Hepatocyte (in vitro differentiated cells): ENCODE results near the gene MPP1.

ENCODE experiments used
- EZH2 ChIP-seq: fragments of 200-600 bp; sonication (generic); IDR thresholded peaks from 2 replicates; pipeline ENCODE4 v1.6.1; 2016; ENCODE audit warnings: antibody characterized with exemption, mild to moderate bottlenecking, borderline replicate concordance
- TF ChIP-seq, protein P1 (sequence below): fragments of 200-600 bp; sonication (generic); IDR thresholded peaks from 2 replicates; pipeline ENCODE4 v1.5.1; 2016; ENCODE audit warnings: antibody characterized with exemption, mild to moderate bottlenecking; ENCODE audit not compliant: poor library complexity

DNA sequence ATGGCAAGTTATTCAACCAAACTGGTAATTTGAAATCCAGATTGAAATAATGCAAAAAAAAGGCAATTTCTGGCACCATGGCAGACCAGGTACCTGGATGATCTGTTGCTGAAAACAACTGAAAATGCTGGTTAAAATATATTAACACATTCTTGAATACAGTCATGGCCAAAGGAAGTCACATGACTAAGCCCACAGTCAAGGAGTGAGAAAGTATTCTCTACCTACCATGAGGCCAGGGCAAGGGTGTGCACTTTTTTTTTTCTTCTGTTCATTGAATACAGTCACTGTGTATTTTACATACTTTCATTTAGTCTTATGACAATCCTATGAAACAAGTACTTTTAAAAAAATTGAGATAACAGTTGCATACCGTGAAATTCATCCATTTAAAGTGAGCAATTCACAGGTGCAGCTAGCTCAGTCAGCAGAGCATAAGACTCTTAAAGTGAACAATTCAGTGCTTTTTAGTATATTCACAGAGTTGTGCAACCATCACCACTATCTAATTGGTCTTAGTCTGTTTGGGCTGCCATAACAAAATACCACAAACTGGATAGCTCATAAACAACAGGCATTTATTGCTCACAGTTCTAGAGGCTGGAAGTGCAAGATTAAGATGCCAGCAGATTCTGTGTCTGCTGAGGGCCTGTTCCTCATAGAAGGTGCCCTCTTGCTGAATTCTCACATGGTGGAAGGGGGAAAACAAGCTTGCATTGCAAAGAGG is 4.8 kb upstream of the MPP1 start:
- TF ChIP-seq, protein P1, sequence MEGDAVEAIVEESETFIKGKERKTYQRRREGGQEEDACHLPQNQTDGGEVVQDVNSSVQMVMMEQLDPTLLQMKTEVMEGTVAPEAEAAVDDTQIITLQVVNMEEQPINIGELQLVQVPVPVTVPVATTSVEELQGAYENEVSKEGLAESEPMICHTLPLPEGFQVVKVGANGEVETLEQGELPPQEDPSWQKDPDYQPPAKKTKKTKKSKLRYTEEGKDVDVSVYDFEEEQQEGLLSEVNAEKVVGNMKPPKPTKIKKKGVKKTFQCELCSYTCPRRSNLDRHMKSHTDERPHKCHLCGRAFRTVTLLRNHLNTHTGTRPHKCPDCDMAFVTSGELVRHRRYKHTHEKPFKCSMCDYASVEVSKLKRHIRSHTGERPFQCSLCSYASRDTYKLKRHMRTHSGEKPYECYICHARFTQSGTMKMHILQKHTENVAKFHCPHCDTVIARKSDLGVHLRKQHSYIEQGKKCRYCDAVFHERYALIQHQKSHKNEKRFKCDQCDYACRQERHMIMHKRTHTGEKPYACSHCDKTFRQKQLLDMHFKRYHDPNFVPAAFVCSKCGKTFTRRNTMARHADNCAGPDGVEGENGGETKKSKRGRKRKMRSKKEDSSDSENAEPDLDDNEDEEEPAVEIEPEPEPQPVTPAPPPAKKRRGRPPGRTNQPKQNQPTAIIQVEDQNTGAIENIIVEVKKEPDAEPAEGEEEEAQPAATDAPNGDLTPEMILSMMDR: no peak
- TF ChIP-seq EZH2: no peak
